Common myeloid progenitor, CD34-positive (primary cell): ENCODE measurements around the gene NSUN6.
A peak's percentile ranks its signal among the peaks of the same experiment; 100 is the strongest.

Experiments used
- CTCF ChIA-PET: fragments of 350-600 bp; sonication (Branson Sonifier 250); formaldehyde crosslinking; loops from one replicate; lab custom pipeline; 2021; ENCODE audit warnings: antibody characterized with exemption; lab: Charles Lee
- POLR2A ChIA-PET: fragments of 350-600 bp; sonication (Branson Sonifier 250); formaldehyde crosslinking; loops from one replicate; lab custom pipeline; 2021; ENCODE audit warnings: antibody characterized with exemption; lab: Charles Lee
- DNase-seq, 3 donors: peaks; one replicate each; pipeline versions ENCODE4 v3.0.0 to v3.0.0-alpha.2; 2013
- H3K27ac ChIP-seq, 2 experiments: 1 replicate in 1 of 2; 2 replicates in 1 of 2; pipeline ENCODE4 v1.7.0; 2013; ENCODE audit warnings: inconsistent platforms in 2 of 2, low read length in 2 of 2, mild to moderate bottlenecking in 2 of 2, low read depth in 1 of 2, moderate library complexity in 1 of 2; ENCODE audit not compliant: severe bottlenecking in 2 of 2, insufficient read depth in 1 of 2, poor library complexity in 1 of 2
- H3K27me3 ChIP-seq, 5 experiments: replicated peaks in 2 of 5; 1 replicate in 3 of 5; 2 replicates in 2 of 5; pipeline versions ENCODE4 v1.6.1 to v1.7.0; 2013; ENCODE audit warnings: low read length in 4 of 5, mild to moderate bottlenecking in 2 of 5, moderate library complexity in 2 of 5, inconsistent platforms in 1 of 5; ENCODE audit not compliant: insufficient read depth in 5 of 5, control insufficient read depth in 4 of 5
- H3K36me3 ChIP-seq, 4 experiments: 1 replicate in 2 of 4; 2 replicates in 2 of 4; pipeline versions ENCODE4 v1.6.1 to v1.7.0; 2013; ENCODE audit warnings: low read length in 3 of 4, control low read depth in 1 of 4, mild to moderate bottlenecking in 1 of 4; ENCODE audit not compliant: control insufficient read depth in 4 of 4, insufficient read depth in 4 of 4
- H3K4me1 ChIP-seq, 4 experiments: 1 replicate in 3 of 4; 2 replicates in 1 of 4; pipeline versions ENCODE4 v1.6.1 to v1.7.1; 2013; ENCODE audit warnings: low read length in 3 of 4, mild to moderate bottlenecking in 3 of 4, control low read depth in 1 of 4, inconsistent platforms in 1 of 4, moderate library complexity in 1 of 4; ENCODE audit not compliant: control insufficient read depth in 4 of 4, insufficient read depth in 4 of 4; ENCODE audit errors: control extremely low read depth in 1 of 4
- H3K4me3 ChIP-seq, 7 experiments: 1 replicate in 4 of 7; 2 replicates in 3 of 7; pipeline versions ENCODE4 v1.5.1 to v1.7.0; 2013; ENCODE audit warnings: mild to moderate bottlenecking in 7 of 7, low read length in 6 of 7, moderate library complexity in 6 of 7, inconsistent platforms in 2 of 7, low read depth in 2 of 7, control low read depth in 1 of 7; ENCODE audit not compliant: insufficient read depth in 4 of 7, control insufficient read depth in 1 of 7; ENCODE audit errors: extremely low read depth in 1 of 7
- H3K9me3 ChIP-seq, 5 experiments: 1 replicate in 4 of 5; 2 replicates in 1 of 5; pipeline versions ENCODE4 v1.6.1 to v1.7.1; 2013; ENCODE audit warnings: low read length in 4 of 5, mild to moderate bottlenecking in 2 of 5, inconsistent platforms in 1 of 5, low read depth in 1 of 5, moderate library complexity in 1 of 5; ENCODE audit not compliant: control insufficient read depth in 4 of 5, insufficient read depth in 2 of 5; ENCODE audit errors: control extremely low read depth in 1 of 5
- WGBS: methylation state at CpG from one replicate; pipeline ENCODE4 v1.1.5; 2013; ENCODE audit not compliant: insufficient coverage; 5-methylcytosine and 5-hydroxymethylcytosine counted together

The NSUN6 gene

DNA sequence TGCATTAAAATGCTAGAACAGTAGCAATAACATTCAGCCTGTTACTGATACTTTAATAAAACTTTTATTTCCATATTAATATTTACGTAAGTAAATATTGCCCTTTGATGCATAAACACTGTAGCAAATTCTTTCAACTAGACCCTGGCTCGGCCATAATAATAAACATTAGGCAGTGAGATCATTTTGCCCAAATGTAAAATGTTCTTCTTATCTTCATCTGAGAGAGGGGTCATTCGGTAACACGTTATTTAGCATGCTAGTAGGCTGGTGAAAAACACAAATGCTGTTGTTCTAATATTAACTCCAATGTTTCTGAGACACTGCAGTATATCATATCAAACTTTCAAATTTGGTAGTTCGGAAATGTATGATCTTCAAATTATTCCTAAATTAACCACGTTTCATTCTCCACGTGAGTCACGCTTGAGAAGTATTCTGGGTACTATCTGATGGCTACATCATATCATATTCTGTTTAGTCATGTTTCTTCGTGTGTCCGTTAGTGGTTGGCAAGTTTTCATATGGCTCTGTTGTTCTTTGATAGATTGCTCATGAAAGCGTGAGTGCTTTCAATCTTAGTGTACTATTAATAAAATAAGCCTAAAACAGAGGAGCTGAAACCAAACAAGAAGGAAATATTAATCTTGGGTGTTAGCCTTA, 145.8 kb downstream of the NSUN6 start:
- H3K4me1 ChIP-seq, result no peaks in the 10 kb centered on the region
- DNase-seq, result peak in 2 of 3 donors; percentile 1 to 11
- H3K4me3 ChIP-seq, result no peak overlapping the region
- ChIA-PET CTCF (no interaction called here), POLR2A (no interaction called here)
- H3K9me3 ChIP-seq, result no peaks in the 10 kb centered on the region
- H3K27ac ChIP-seq, result no peak overlapping the region
- H3K27me3 ChIP-seq, result no peaks in the 10 kb centered on the region
- 100% methylated on average over 2 of the region's 11 CpGs for WGBS
- H3K36me3 ChIP-seq, result peaks cover 0 to 4% (median under 1%) of the 10 kb centered on the region in 4 experiments

DNA sequence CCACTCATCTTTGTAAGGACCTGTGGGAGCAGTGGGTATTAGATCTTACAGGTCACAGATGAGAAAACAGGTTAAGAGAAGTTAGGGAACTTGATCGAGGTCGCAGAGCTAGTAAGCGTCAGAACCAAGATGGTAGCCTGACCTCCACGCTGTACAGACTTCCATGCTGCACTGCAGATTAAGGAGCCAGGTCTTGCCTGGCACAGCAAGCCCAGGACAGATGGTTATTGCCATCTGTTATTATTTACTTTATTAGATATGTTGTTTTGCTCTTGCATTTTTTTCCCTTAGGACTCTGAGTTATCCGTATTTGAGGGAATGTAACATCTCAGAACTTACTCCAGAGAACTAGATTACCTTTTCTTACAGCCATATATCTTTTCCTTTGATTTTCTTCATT, 147.2 kb downstream of the NSUN6 start:
- CTCF ChIA-PET, result no interaction called here
- WGBS, result 100% methylated on average over 4 of the region's 5 CpGs
- POLR2A ChIA-PET, result no interaction called here
- no peaks in the 10 kb centered on the region for H3K27me3 ChIP-seq
- DNase-seq, result no peak
- no peaks in the 10 kb centered on the region for H3K9me3 ChIP-seq
- H3K4me3 ChIP-seq, result no peak overlapping the region
- H3K36me3 ChIP-seq, result peaks cover 0 to 7% (median under 1%) of the 10 kb centered on the region in 4 experiments
- no peaks in the 10 kb centered on the region for H3K4me1 ChIP-seq
- H3K27ac ChIP-seq, result no peak overlapping the region

DNA sequence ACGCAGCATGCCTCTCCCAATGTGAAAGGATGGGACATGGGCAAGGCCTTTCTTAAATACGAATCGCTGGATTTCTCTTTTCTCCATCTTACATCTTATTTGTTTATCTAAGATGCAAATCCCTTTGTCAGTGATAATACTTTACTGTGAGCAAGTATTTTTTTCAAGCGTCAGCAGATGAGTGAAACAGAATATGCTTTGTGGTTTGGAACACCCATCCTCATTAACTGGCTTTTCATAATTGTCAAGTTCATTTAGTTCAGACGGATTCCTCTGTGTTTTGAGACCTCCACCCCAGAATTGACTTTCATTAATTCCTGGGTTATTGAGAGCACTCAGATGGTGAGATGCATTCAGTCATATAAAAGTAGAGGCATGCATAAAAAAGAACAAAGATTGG, 149.8 kb downstream of the NSUN6 start:
- H3K36me3 ChIP-seq, result peaks cover 0 to 11% (median under 1%) of the 10 kb centered on the region in 4 experiments
- no peak overlapping the region for H3K4me3 ChIP-seq
- H3K27me3 ChIP-seq, result no peaks in the 10 kb centered on the region
- no peaks in the 10 kb centered on the region for H3K4me1 ChIP-seq
- no peak overlapping the region for H3K27ac ChIP-seq
- ChIA-PET POLR2A (no interaction called here), CTCF (no interaction called here)
- WGBS, result 83% methylated on average over 3 of the region's 5 CpGs
- no peak for DNase-seq
- H3K9me3 ChIP-seq, result no peaks in the 10 kb centered on the region

DNA sequence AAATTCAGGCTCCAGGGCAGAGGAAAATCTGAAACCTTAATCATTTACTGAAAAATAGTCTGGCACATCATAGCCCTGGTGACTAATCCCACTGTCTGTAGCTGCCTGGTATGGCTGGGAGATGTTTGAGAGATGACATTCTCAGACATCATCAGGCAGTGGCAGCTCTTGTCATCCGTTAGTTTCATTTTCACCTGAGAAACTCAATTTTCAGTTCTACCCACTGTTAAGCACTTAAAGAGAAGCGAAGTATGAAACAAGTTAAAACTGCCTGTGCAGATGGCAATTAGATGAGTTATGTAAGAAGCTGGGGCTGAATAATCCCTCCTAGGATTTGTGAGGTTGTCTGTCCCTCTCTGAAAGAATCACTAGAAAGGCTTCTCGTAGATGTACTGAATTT, 150.2 kb downstream of the NSUN6 start:
- Histone ChIP-seq H3K27ac (no peak overlapping the region), H3K27me3 (no peaks in the 10 kb centered on the region), H3K9me3 (no peaks in the 10 kb centered on the region), H3K36me3 (peaks cover 0 to 11% (median under 1%) of the 10 kb centered on the region in 4 experiments), H3K4me3 (no peak overlapping the region), H3K4me1 (no peaks in the 10 kb centered on the region)
- DNase-seq, result no peak
- POLR2A ChIA-PET, result no interaction called here
- 100% methylated on average over 1 of the region's 3 CpGs for WGBS
- CTCF ChIA-PET, result no interaction called here

DNA sequence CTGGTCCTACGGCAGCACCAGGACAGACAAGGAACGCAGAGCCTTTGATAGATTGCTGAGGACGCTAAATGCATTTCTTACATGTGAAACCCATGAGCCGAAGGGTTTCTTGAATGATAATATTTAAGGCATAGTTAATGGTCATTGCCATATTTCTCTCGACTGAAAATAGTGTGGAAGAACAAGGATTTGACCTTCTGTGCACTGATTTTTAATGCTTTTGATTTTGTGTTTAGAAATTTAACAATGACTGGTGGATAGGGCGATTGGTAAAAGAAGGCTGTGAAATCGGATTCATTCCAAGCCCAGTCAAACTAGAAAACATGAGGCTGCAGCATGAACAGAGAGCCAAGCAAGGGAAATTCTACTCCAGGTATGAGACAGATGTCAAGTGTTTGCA, 150.8 kb downstream of the NSUN6 start:
- no peaks in the 10 kb centered on the region for H3K27me3 ChIP-seq
- no peak overlapping the region for H3K27ac ChIP-seq
- H3K4me3 ChIP-seq, result no peak overlapping the region
- WGBS, result 98% methylated on average over 6 of the region's 7 CpGs
- DNase-seq, result no peak
- no peaks in the 10 kb centered on the region for H3K9me3 ChIP-seq
- H3K36me3 ChIP-seq, result peaks cover 0 to 11% (median under 1%) of the 10 kb centered on the region in 4 experiments
- H3K4me1 ChIP-seq, result no peaks in the 10 kb centered on the region
- POLR2A ChIA-PET, result no interaction called here
- CTCF ChIA-PET, result no interaction called here

DNA sequence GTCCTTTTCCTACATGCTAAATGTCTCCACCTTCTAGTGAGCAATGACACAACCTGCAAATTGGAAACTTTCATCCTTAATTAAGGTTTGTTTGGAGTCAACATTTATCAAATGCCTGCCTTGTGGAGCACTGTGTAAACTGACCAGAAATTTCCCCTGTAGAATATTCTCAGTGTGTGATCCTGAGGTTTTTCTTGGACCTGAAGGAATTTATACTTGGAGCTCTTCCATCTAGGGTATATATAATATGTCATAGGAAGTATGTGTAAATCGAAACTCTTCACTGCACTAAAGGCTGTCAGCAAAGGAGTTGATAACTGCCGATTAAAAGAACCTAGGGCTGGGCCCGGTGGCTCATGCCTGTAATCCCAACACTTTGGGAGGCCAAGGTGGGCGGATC, 152.4 kb downstream of the NSUN6 start:
- H3K4me1 ChIP-seq, result no peaks in the 10 kb centered on the region
- ChIA-PET CTCF (no interaction called here), POLR2A (no interaction called here)
- H3K27ac ChIP-seq, result no peak overlapping the region
- H3K36me3 ChIP-seq, result peaks cover 0 to 11% (median under 1%) of the 10 kb centered on the region in 4 experiments
- H3K27me3 ChIP-seq, result no peaks in the 10 kb centered on the region
- no peaks in the 10 kb centered on the region for H3K9me3 ChIP-seq
- 96% methylated on average over 4 of the region's 4 CpGs for WGBS
- H3K4me3 ChIP-seq, result no peak overlapping the region
- DNase-seq, result no peak

DNA sequence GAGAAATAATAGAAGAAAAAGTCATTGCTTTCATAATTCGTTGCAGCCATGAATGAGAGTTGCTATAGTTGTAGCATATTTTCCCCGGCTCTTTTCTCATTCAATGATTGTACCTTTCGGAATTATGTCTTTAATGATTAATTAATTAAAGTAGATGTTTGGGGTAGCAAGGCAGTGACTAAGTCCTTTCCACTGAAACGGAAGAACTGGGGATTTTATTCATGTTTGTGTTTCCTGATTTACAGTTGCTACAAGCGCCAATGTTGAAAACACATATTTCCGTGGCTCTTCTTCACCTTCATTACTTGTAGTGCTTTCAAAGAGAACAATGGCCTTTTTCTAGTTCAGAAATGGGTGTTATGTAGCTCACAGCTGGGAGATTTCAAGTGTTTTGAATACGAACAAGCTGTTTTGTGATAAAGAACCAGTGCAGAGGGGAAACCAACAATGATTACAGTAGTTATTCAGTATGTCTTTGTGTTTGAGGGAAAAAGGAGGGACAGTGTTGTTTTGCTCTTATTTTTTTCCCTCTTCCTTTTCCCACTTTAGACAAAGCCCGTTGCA, 153.5 kb downstream of the NSUN6 start:
- no peaks in the 10 kb centered on the region for H3K27me3 ChIP-seq
- no peak overlapping the region for H3K4me3 ChIP-seq
- ChIA-PET CTCF (no interaction called here), POLR2A (no interaction called here)
- 100% methylated on average over 4 of the region's 8 CpGs for WGBS
- H3K9me3 ChIP-seq, result no peaks in the 10 kb centered on the region
- DNase-seq, result no peak
- no peaks in the 10 kb centered on the region for H3K4me1 ChIP-seq
- peaks cover 0 to 11% (median under 1%) of the 10 kb centered on the region in 4 experiments for H3K36me3 ChIP-seq
- no peak overlapping the region for H3K27ac ChIP-seq
